Uterus (tissue), 4 donors: ENCODE measurements around the gene GABRR3. TPM values are rescaled to one million over a fixed set of nuclear protein-coding genes. Genes with fewer than 3 reads are reported as not detected.

Source experiments
- DNase-seq, 2 donors: peaks; one replicate each; pipeline ENCODE4 v3.0.0-alpha.2; 2019 to 2020
- H3K27ac ChIP-seq, 2 donors: fragments of 200-600 bp; sonication (generic); 1 replicate in 1 of 2; 2 replicates in 1 of 2; pipeline ENCODE4 v1.5.1; 2016 to 2018
- H3K27me3 ChIP-seq, 2 donors: fragments of 200-600 bp; sonication (generic); one replicate each; pipeline ENCODE4 v1.5.1; 2018 to 2019; ENCODE audit warnings: control low read depth in 1 of 2
- H3K36me3 ChIP-seq, 2 donors: fragments of 200-600 bp; sonication (generic); one replicate each; pipeline ENCODE4 v1.5.1; 2019; ENCODE audit warnings: control low read depth in 1 of 2
- H3K4me1 ChIP-seq, 2 donors: fragments of 200-600 bp; sonication (generic); one replicate each; pipeline ENCODE4 v1.5.1; 2018 to 2019; ENCODE audit warnings: control low read depth in 1 of 2
- H3K4me3 ChIP-seq, 2 donors: fragments of 200-600 bp; sonication (generic); 1 replicate in 1 of 2; 2 replicates in 1 of 2; pipeline ENCODE4 v1.5.1; 2018 to 2019; ENCODE audit warnings: mild to moderate bottlenecking in 1 of 2
- H3K9me3 ChIP-seq, 2 donors: fragments of 200-600 bp; sonication (generic); one replicate each; pipeline ENCODE4 v1.5.1; 2019; ENCODE audit warnings: control low read depth in 1 of 2
- CTCF ChIP-seq, 4 experiments: fragments of 200-600 bp in 2 of 4; fragments of 450-650 bp in 2 of 4; sonication (generic) in 2 of 4; IDR thresholded peaks; one replicate each; pipeline ENCODE4 v1.5.1; 2016 to 2019; ENCODE audit warnings: antibody characterized with exemption in 4 of 4, mild to moderate bottlenecking in 2 of 4, moderate library complexity in 1 of 4
- POLR2A ChIP-seq, 2 donors: fragments of 450-650 bp; IDR thresholded peaks; one replicate each; pipeline ENCODE4 v1.6.1; 2016; ENCODE audit warnings: antibody characterized with exemption in 2 of 2, mild to moderate bottlenecking in 1 of 2, moderate library complexity in 1 of 2
- intact Hi-C: fragments of 100-400 bp; cut with DNase I; formaldehyde crosslinking; loops from one replicate; pipeline ENCODE4 v1.15.1; 2023; ENCODE audit warnings: low total_unique reads
- total RNA-seq, 4 donors: library from RNA; depleted of rRNA in 3 of 4; stranded (reverse); fragments of >200 nt in 3 of 4; gene quantifications; one replicate each; pipeline versions ENCODE4 v1.1.0 to v1.2.4, GENCODE V29; 2014 to 2023
- donor health status: DM: yes; HTN: yes; CAD: no.

The GABRR3 gene
- total RNA-seq, 4 donors from 2014 or later, result not detected

GRCh38 chr3:97993526-97993925 is 41.6 kb downstream of the GABRR3 start:
- intact Hi-C loops, result no loop called here
- no peak for DNase-seq
- Histone ChIP-seq H3K4me3 (no peak overlapping the region), H3K36me3 (no peaks in the 10 kb centered on the region), H3K9me3 (no peaks in the 10 kb centered on the region), H3K27ac (no peak overlapping the region), H3K4me1 (no peaks in the 10 kb centered on the region), H3K27me3 (no peaks in the 10 kb centered on the region)
- TF ChIP-seq POLR2A (IDR thresholded peaks at IDR 0.05) (no peak), CTCF (IDR thresholded peaks at IDR 0.05) (no peak)

DNA sequence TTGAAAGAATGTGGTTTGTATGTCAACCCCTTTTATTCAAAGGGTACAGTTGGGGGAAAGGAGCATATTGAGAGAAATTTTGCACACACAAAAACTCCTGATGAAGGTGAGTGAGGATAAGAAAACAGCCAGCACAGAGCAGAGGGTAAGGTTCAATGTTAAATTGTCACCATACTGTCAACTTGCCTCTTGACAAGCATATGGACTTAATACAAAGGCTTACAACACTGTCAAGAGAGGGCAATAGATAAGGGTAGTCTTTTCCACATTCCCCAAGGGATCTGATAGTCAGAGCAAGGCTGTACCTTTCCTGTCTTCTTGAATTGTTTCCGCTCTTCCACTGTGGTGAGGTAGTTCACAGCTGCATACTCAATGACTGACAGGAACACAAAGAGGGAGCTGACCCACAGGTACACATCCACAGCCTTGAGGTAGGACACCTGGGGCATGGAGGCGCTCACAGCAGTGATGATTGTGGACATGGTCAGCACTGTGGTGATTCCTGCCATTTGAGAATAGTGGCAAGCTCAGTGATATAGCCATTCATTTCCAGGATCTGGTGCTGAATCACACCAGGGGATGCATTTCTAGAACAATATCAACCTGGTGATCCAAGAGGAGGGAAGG is 42.5 kb downstream of the GABRR3 start:
- no peak for TF ChIP-seq CTCF (IDR thresholded peaks at IDR 0.05)
- TF ChIP-seq POLR2A (IDR thresholded peaks at IDR 0.05), result no peak
- intact Hi-C loops, result no loop called here
- Histone ChIP-seq H3K36me3 (no peaks in the 10 kb centered on the region), H3K27ac (no peak overlapping the region), H3K4me1 (no peaks in the 10 kb centered on the region), H3K9me3 (no peaks in the 10 kb centered on the region), H3K4me3 (no peak overlapping the region), H3K27me3 (no peaks in the 10 kb centered on the region)
- DNase-seq, result no peak

DNA sequence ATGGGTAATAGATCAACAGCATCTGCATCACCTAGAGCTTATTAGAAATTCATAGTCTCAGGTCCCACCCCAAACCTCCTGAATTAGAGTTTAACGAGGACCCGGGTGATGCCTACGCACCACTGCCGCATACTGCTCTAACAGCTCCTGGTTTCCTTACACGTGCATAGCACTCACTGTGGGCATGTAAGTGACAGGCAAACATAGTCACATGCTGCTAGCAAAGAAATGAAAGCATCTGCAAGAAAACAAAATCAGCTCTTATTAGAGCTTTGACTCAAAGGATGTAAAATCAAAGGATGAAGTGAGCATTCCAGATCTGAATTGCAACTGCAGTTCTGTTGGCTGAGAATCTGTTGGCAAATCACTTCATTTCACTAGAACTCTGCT is 43.8 kb downstream of the GABRR3 start:
- no peak for DNase-seq
- Histone ChIP-seq H3K4me1 (no peaks in the 10 kb centered on the region), H3K27ac (no peak overlapping the region), H3K36me3 (no peaks in the 10 kb centered on the region), H3K4me3 (no peak overlapping the region), H3K9me3 (no peaks in the 10 kb centered on the region), H3K27me3 (no peaks in the 10 kb centered on the region)
- intact Hi-C loops, result no loop called here
- no peak for TF ChIP-seq POLR2A (IDR thresholded peaks at IDR 0.05)
- TF ChIP-seq CTCF (IDR thresholded peaks at IDR 0.05), result no peak

DNA sequence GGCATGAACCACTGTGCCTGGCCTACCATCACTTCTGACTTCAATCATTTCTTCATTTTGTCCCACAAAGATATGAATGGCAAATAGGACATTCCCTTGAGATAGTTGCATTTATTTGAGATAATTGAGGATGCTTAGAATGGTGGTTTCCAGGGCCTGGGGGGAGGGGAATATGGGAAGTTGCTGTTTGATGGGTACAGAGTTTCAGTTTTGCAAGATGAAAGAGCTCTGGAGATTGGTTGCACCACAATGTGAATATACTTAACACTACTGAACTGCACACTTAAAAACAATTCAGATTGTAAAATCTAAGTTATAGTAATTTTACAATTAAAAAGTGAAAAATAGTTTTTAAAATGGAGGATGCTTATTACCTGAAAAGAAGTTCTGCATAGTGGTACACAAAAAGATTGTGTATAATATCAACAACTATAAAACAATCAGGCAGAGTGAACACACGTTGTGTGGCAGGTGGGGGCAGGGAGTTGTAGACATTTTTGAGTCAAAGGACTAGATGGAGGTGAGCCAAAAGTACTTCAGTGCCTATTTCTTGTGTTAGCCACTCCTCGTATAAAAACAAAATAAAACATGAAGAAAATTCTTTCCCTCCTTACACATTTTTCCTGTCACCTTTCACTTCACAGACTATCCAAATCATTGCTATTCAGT is 44.4 kb downstream of the GABRR3 start:
- TF ChIP-seq POLR2A (IDR thresholded peaks at IDR 0.05), result no peak
- no peak for TF ChIP-seq CTCF (IDR thresholded peaks at IDR 0.05)
- no peaks in the 10 kb centered on the region for H3K9me3 ChIP-seq
- no peaks in the 10 kb centered on the region for H3K36me3 ChIP-seq
- H3K27me3 ChIP-seq, result no peaks in the 10 kb centered on the region
- no peak overlapping the region for H3K27ac ChIP-seq
- intact Hi-C loops, result no loop called here
- no peaks in the 10 kb centered on the region for H3K4me1 ChIP-seq
- DNase-seq, result no peak
- no peak overlapping the region for H3K4me3 ChIP-seq

- H3K4me3 ChIP-seq, result no peak overlapping the region
- no peak overlapping the region for H3K27ac ChIP-seq
- no peak for DNase-seq
- intact Hi-C loops, result no loop called here
- H3K36me3 ChIP-seq, result no peaks in the 10 kb centered on the region
- no peaks in the 10 kb centered on the region for H3K4me1 ChIP-seq
- H3K27me3 ChIP-seq, result no peaks in the 10 kb centered on the region
- H3K9me3 ChIP-seq, result no peaks in the 10 kb centered on the region
- TF ChIP-seq POLR2A (IDR thresholded peaks at IDR 0.05) (no peak), CTCF (IDR thresholded peaks at IDR 0.05) (no peak)
These were observed 46.1 kb downstream of the GABRR3 start for GRCh38 chr3:97988784-97989568.
